Muscle of arm (tissue), 12 donors: ENCODE data around the gene PPHLN1. TPM values are rescaled to one million over a fixed set of nuclear protein-coding genes. Genes with fewer than 3 reads are reported as not detected.

Experiments used
- DNase-seq: peaks from one replicate; pipeline ENCODE4 v3.0.0-alpha.2; 2013
- polyA plus RNA-seq, 12 donors: library from polyadenylated mRNA; unstranded; fragments of 120-200 nt; gene quantifications; one replicate each; pipeline ENCODE4 v1.2.1, GENCODE V29; 2013; ENCODE audit not compliant: insufficient read length in 12 of 12

PPHLN1 gene
- polyA plus RNA-seq, 12 donors: 48.4 to 79.4 (median 64.7) TPM; not detected in 1

DNA sequence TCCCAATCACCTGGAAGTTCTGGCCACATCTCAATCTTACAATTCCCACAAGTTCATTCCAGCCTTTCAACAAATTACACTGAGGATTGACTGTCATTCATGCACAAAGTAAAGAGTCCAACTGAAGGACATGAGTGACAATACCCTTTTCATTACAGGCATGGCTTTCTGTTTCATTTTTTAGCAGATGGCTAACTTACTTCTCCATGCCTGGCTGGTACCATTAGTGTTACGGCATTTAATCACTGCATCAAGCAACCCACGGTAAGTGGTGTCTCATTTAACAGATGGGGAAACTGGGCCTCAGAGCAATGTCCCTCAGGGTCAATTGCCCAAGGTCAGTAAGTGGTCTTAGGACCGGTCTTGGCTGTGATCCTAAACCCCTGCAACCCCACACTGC is 149.1 kb downstream of the PPHLN1 start:
- DNase-seq: no peak

DNA sequence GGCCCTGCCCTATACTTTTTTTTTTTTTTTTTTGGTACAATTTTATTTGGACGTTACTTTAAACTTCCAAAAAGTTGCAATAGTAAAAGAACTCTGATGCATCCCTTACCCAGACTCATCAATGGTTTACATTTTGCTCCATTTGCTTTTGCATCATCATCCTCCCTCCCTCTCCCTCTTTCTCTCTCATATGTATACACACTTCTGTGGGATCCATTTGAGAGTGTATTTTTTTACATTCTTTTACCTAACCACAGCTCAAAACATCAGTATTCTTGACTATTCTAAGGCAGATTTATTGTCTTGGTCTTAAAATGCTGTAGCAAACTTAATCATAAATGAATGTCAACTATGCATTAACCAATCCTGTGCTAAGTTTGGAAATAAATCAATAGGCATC is 152.0 kb downstream of the PPHLN1 start:
- DNase-seq: no peak

DNA sequence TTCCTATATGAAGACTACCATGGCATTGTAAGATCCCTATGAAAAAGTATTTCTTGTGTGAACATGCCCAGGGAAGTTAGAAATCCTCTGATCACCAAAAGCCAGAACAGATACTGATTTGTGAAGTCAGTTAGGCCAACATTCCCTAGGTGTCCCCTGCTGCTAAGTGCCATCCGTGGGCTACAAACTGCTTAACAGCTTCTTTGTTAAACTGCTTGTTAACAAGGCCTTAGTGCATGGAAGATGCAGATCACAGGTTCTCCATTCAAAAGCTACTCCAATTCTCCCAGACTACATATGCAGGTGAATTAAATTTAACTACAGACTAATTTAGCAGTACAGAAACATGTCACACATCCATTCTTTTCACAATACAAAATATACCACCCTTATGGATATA is 155.4 kb downstream of the PPHLN1 start:
- DNase-seq: no peak

DNA sequence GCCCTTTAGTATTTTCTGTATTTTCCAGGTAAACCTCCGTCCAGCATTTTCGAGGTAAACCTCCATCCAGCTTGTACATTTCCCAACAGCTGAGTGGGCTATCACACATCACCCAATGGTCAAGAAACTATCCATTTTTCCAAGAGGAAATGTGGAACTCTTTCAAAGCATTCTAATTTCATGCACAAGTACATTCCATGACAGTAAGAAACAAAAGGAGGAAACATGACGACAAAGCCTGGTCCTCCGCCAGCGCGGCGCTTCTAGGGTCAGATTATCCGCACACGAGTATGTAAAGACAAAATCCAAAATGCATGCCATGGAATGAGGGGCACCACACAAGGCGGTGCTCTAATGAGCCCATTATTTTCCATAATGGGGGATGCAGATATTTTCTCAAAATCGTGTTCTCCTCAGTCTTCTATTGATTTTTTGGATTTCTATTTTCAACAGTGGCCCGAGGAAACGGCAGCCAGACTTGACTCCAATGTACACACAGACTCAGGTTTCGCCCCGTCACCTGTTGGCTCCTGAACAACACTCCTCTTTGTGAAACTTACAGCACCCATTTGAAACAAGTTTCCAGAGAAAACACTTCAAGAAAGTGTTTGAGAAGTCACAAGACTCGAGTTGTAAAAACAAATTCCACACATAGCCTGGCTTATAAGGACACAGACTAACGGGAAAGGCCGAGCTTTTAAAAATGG is 156.2 kb downstream of the PPHLN1 start:
- peak; percentile 84 for DNase-seq

- peak; percentile 87 for DNase-seq
Observed at GRCh38 chr12:42482748-42483520, 157.0 kb downstream of the PPHLN1 start.

- no peak for DNase-seq
Observed at GRCh38 chr12:42483521-42483790, 157.5 kb downstream of the PPHLN1 start.

- DNase-seq: no peak
Observed at GRCh38 chr12:42484996-42485395, 159.0 kb downstream of the PPHLN1 start.

DNA sequence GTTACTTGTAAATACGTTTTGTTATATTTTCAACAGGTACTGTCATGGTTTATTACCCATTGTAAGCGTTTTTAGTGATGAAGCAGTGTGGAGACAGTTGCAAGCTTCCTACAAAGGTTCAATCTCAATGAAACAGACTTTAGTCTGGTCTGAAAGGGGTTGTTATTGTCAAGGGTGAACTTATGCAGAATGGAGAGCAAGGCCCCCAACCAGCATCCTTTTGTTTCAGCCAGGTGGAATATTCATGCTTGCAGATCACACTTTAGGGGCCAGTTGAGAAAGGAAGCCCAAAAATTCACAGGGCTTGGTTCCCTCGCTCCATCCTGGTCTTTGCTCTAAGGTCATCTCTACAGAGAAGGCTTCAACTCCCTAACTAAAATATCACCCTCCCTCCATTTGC is 159.9 kb downstream of the PPHLN1 start:
- DNase-seq: no peak

DNA sequence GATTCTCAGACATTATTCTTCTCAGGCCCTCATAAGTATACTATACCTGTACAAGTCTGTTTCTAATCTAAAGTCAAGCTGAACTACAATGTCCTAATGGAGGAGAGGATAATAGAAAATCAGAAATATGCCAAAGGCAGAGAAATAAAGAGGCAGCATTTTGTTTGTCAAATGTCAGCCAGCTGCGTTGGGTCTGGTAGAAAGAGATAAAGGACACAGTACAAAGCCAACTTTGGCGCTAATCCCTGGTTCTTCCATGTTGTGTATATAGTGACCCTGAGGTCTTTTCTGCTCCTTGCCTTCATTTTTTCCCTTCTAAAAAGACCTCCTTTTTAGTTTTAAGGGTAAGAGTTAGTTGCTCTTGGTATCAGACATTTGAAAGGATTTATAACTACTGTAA is 160.4 kb downstream of the PPHLN1 start:
- DNase-seq: no peak

DNA sequence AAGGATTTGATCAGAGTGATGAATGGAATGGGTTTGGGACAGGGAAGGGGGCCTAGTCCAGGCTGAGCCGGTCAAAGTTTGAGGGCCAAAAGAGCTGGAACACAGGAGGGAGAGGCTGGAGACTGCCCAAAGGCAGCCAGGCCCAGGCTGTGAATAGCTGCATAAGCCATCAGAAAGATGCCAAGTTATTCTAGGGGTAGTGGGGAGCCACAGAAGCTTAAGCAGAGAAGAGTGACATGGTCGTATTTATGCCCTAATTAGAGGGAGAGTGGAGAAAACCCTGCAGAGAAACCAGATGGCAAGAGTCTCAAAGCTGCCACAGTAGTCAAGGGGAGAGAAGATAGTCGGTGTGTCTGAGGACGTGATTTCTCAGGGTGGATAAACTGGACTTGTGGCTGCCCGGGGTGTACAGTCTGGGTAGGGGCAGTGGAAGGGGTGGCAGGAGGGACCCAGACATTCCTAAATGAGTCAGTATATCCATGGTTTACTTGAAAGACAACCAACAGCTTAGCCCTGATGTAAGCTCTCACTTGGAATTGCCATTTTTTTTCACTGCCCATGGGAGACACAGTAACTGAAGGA is 164.4 kb downstream of the PPHLN1 start:
- DNase-seq: no peak

Other genes with a start within 250 kb of the PPHLN1 start
- gene GXYLT1, start 181.3 kb upstream of the PPHLN1 start, polyA plus RNA-seq: 10 to 100 TPM in 11 of 12 donors, not detected in 1; 14.6 to 24.8 (median 18.7) TPM
- 10 to 100 TPM in 11 of 12 donors, not detected in 1; 22.0 to 33.5 (median 29.4) TPM for gene YAF2, start 87.9 kb upstream of the PPHLN1 start, polyA plus RNA-seq
- 1,000 to 10,000 TPM in 1 of 12 donors, 100 to 1,000 TPM in 1, 10 to 100 TPM in 10; 72.2 to 1,252 (median 82.8) TPM for gene ZCRB1, start 73 bp upstream of the PPHLN1 start, polyA plus RNA-seq